HK-2 (cell line): ENCODE results near the gene ANKRD31.
"Not testable (repeated sequence)": the region's sequence is repeated elsewhere in the genome, so short reads cannot be mapped to it uniquely, and the experiment has no call there.

Experiments
- DNase-seq: peaks from one replicate; pipeline ENCODE4 v3.0.0-alpha.2; 2018; ENCODE audit not compliant: unreplicated experiment

Gene ANKRD31

DNA sequence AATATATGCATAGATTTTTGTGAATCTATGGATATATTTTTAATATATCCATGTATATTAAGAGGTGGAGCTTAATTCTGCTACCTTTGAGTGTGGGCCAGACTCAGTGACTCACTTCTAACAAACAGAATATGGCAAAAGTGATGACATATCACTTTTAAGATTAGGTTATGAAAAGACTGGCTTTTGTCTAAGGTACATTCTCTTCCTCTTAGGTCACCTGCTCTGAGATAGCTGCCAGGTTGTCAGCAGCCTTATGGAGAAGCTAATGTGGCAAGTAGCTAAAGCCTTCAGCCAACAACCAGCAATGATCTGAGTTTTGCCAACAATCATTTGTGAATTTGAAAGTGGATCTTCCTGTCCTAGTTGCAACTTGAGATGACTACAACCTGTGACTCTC is 83.8 kb downstream of the ANKRD31 start:
- DNase-seq, result no peak

- no peak for DNase-seq
These were observed 88.6 kb downstream of the ANKRD31 start for GRCh38 chr5:75148051-75148450.

GRCh38 chr5:75142566-75143136 is 94.0 kb downstream of the ANKRD31 start:
- DNase-seq, result no peak

- DNase-seq, result no peak
These were observed 96.4 kb downstream of the ANKRD31 start for GRCh38 chr5:75140277-75140676.

GRCh38 chr5:75138689-75139088 is 98.0 kb downstream of the ANKRD31 start:
- DNase-seq, result no peak

DNA sequence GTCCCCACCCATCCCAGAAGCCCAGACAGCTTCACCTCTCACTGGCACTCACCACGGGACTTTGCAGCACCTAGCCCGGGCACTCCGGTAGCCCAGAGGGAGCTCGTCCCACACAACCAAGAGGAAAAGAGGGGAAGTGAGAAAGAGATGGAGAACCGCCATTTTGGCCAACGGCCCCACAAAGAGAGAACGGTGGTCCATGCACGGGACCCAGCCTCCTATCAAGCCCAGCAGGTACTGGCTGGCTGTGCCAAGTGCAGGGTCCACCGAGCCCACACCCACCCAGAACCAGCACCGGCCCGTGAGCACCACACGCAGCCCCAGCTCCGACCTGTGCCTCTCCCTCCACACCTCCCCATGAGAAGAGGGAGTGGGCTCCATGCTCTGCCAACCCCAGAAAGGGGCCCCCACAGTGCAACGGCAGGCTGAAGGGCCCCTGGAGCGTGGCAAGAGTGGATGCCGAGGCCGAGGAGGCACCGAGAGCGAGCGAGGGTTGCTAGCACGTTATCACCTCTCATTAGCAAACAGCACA is 105.8 kb downstream of the ANKRD31 start:
- DNase-seq, result no peak

DNA sequence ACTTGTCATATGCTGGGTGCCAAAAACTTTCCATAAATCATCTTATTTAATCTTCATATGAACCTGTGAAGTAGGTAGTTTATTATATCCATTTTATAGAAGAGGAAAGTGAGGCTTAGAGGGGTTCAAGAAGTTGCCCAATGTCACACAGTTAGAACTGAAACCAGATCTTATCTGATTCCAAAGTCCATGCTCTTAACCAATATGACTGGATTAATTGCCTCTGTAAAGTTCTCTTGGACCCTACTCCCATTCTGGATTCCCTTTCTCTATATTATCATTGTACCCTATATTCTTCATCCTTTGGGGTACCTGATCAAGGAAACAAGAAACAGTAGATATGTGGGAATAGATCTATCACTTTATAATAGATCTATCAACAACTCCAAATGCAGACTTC is 119.8 kb downstream of the ANKRD31 start:
- no peak for DNase-seq

DNA sequence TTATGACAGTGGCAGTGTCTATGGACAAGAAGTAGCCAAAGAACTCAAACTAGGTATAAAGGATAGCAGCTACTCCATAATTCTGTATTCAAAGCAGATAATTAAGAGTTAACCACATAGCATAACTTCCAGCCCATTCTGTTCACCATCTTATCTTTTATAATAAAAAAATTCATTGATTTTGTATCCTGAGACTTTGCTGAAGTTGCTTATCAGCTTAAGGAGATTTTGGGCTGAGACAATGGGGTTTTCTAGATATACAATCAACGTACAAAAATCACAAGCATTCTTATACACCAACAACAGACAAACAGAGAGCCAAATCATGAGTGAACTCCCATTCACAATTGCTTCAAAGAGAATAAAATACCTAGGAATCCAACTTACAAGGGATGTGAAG is 122.4 kb downstream of the ANKRD31 start:
- DNase-seq, result not testable (repeated sequence)

GRCh38 chr5:75113354-75114113 is 123.1 kb downstream of the ANKRD31 start:
- DNase-seq, result no peak

GRCh38 chr5:75108931-75109596 is 127.6 kb downstream of the ANKRD31 start:
- DNase-seq, result no peak

DNA sequence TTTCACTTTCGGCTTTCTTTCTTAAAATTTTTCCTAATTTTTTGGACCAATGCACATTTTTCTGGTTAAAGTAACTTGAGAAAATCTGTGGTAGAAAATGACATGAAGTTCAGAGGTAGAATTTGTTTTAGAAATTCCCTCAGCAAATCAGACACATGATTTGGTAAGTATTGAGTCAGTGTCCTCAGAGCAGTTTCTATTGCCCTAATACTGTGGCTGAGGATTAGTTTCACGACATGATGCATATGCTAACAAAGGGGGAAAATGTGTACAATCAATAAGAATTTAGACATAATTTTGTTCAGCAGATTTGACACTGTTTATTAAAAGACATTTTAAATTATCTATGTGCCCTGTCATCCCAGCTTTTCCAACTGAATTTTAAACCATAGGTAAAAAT is 128.2 kb downstream of the ANKRD31 start:
- DNase-seq, result no peak

DNA sequence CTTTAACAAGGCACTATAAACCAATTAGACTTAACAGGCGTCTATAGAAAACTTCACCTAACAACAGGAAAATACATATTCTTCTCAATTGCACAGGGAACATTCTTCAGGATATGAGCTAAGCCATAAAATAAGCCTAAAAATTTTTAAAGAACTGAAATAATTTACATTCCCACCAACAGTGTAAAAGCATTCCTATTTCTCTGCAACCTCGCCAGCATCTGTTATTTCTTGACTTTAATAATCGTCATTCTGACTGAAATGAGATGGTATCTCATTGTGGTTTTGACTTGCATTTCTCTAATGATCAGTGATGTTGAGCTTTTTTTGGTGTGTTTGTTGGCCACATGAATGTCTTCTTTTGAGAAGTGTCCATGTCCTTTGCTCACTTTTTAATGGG is 140.7 kb downstream of the ANKRD31 start:
- DNase-seq, result not testable (repeated sequence)

GRCh38 chr5:75091597-75091996 is 145.1 kb downstream of the ANKRD31 start:
- DNase-seq, result no peak

GRCh38 chr5:75089662-75090061 is 147.0 kb downstream of the ANKRD31 start:
- DNase-seq, result no peak

DNA sequence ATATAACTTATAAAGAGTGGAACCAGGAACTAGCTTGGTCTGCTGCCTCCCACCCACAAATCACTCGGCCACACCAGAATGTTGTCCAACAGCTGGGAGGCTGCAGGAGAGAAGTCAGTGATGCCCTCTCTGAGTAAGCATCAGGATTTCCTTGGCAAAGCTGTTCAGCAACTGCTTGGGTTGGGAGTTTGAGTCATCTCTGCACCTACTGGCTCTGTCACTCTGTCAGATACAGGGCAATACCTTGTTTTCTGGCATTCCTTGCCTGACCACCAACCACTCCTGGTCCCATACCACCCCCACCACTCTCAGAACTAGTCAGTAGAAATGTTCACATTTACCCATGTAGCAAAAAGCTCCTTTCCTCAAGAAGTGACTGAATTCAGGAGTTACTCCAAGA is 147.5 kb downstream of the ANKRD31 start:
- DNase-seq, result no peak

- DNase-seq, result no peak
These were observed 148.0 kb downstream of the ANKRD31 start for GRCh38 chr5:75088648-75089047.

- DNase-seq, result no peak
These were observed 155.2 kb downstream of the ANKRD31 start for GRCh38 chr5:75081510-75081909.

DNA sequence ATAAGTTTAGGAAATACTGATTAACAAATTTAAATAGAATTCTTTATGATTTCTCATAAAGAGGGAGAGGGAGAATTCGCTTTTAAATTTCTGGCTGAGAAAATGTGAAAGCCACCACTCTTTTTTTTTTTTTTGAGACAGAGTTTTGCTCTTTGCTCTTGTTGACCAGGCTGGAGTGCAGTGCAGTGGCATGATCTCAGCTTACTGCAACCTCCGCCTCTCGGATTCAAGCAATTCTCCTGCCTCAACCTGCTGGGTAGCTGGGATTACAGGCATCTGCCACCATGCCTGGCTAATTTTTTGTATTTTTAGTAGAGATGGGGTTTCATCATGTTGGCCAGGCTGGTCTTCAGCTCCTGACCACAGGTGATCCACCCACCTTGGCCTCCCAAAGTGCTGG is 157.3 kb downstream of the ANKRD31 start:
- DNase-seq, result not testable (repeated sequence)

GRCh38 chr5:75078027-75078426 is 158.7 kb downstream of the ANKRD31 start:
- DNase-seq, result no peak

DNA sequence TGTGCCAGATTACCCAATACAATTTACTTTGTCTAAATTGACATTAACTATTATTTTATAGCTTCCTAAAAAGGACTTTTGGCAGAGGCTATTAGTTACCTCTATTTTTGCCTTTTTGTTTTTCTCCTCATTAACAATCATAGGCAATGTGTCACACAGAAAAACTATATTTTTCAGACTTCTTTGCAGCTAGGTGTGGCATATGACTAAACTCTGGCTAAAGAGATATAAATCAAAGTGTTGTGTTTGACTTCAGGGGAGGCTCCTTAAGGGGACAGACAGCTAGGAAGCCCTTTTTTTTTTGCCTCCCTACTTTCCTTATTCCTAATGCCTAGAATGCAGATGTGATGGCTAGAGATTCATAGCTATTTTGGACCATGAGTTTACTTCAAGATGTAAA is 164.6 kb downstream of the ANKRD31 start:
- DNase-seq, result no peak

GRCh38 chr5:75071100-75071499 is 165.6 kb downstream of the ANKRD31 start:
- DNase-seq, result no peak

- no peak for DNase-seq
These were observed 169.2 kb downstream of the ANKRD31 start for GRCh38 chr5:75067434-75067833.
